Keratinocyte (primary cell): ENCODE results near the gene CEPT1. TPM values are rescaled to one million over a fixed set of nuclear protein-coding genes. Genes with fewer than 3 reads are reported as not detected.

ENCODE experiments used
- DNase-seq: peaks from one replicate; pipeline ENCODE4 v3.0.0-alpha.2; 2011; ENCODE audit warnings: low read depth, missing footprints, low spot score
- FAIRE-seq: peaks from 2 replicates; lab custom pipeline; 2011; peaks lifted over from hg19 to GRCh38; lab: Jason Lieb, UNC
- H2AFZ ChIP-seq: 2 replicates; pipeline ENCODE4 v1.6.0; 2012; ENCODE audit warnings: low read length, control low read depth, inconsistent platforms; ENCODE audit not compliant: control insufficient read depth
- H3K27ac ChIP-seq: 2 replicates; pipeline ENCODE4 v1.5.1; 2011; ENCODE audit warnings: low read length; ENCODE audit not compliant: control insufficient read depth, insufficient read depth
- H3K27me3 ChIP-seq: 3 replicates; pipeline ENCODE4 v1.6.0; 2011; ENCODE audit warnings: low read length; ENCODE audit not compliant: control insufficient read depth, insufficient read depth; ENCODE audit errors: extremely low read depth
- H3K36me3 ChIP-seq, 2 experiments: 2 replicates in 1 of 2; 3 replicates in 1 of 2; pipeline ENCODE4 v1.5.1; 2011; ENCODE audit warnings: low read length in 2 of 2, mild to moderate bottlenecking in 1 of 2; ENCODE audit not compliant: control insufficient read depth in 2 of 2, insufficient read depth in 2 of 2; ENCODE audit errors: extremely low read depth in 1 of 2
- H3K4me1 ChIP-seq: 3 replicates; pipeline ENCODE4 v1.5.1; 2011; ENCODE audit warnings: low read length; ENCODE audit not compliant: control insufficient read depth, insufficient read depth; ENCODE audit errors: extremely low read depth
- H3K4me2 ChIP-seq: 3 replicates; pipeline ENCODE4 v1.6.0; 2011; ENCODE audit warnings: low read depth, low read length; ENCODE audit not compliant: control insufficient read depth, insufficient read depth; ENCODE audit errors: extremely low read depth
- H3K4me3 ChIP-seq, 3 experiments: fragments of 200-600 bp in 1 of 3; sonication (generic) in 1 of 3; 2 replicates in 2 of 3; 3 replicates in 1 of 3; pipeline ENCODE4 v1.5.1; 2011 to 2016; ENCODE audit warnings: low read length in 3 of 3, mild to moderate bottlenecking in 3 of 3, control low read depth in 2 of 3, inconsistent platforms in 1 of 3, low read depth in 1 of 3, mixed read lengths in 1 of 3, mixed run types in 1 of 3, moderate library complexity in 1 of 3; ENCODE audit not compliant: control insufficient read depth in 2 of 3, insufficient read depth in 2 of 3; ENCODE audit errors: extremely low read depth in 1 of 3
- H3K79me2 ChIP-seq: 2 replicates; pipeline ENCODE4 v1.6.0; 2012; ENCODE audit warnings: low read length; ENCODE audit not compliant: control insufficient read depth, insufficient read depth
- H3K9ac ChIP-seq: 3 replicates; pipeline ENCODE4 v1.6.0; 2011; ENCODE audit warnings: low read length; ENCODE audit not compliant: control insufficient read depth, insufficient read depth; ENCODE audit errors: extremely low read depth
- H3K9me1 ChIP-seq: 3 replicates; pipeline ENCODE4 v1.6.0; 2011; ENCODE audit warnings: low read length; ENCODE audit not compliant: control insufficient read depth, insufficient read depth; ENCODE audit errors: extremely low read depth
- H3K9me3 ChIP-seq: 2 replicates; pipeline ENCODE4 v1.5.1; 2012; ENCODE audit warnings: low read depth, low read length; ENCODE audit not compliant: control insufficient read depth
- H4K20me1 ChIP-seq: 3 replicates; pipeline ENCODE4 v1.6.0; 2011; ENCODE audit warnings: low read length; ENCODE audit not compliant: control insufficient read depth, insufficient read depth; ENCODE audit errors: extremely low read depth
- EZH2 ChIP-seq: IDR thresholded peaks from one replicate; pipeline ENCODE4 v1.6.1; 2012; ENCODE audit warnings: inconsistent platforms, mild to moderate bottlenecking, low read length, moderate library complexity
- dilution Hi-C: fragments of 300-500 bp; cut with MboI; formaldehyde crosslinking; loops from one replicate; pipeline ENCODE4 v1.7.0; 2020; ENCODE audit warnings: low sequenced_read_pairs; ENCODE audit not compliant: extremely low pct_ligation_motif_present
- polyA plus RNA-seq, 5 experiments: library from polyadenylated mRNA; depleted of rRNA in 3 of 5; stranded (reverse) in 3 of 5; stranded (forward) in 1 of 5; unstranded in 1 of 5; fragments of >200 nt; gene quantifications; 1 replicate in 1 of 5; 2 replicates in 3 of 5; 3 replicates in 1 of 5; pipeline versions ENCODE4 v1.2.1 to v1.2.3, GENCODE V29; 2011 to 2012; ENCODE audit warnings: missing spikeins in 2 of 5, low read depth in 1 of 5, low replicate concordance in 1 of 5
- TF ChIP-seq, protein P1 (sequence below), 3 experiments: IDR thresholded peaks in 1 of 3; conservative IDR thresholded peaks in 1 of 3; optimal IDR thresholded peaks in 1 of 3; 2 replicates in 2 of 3; 3 replicates in 1 of 3; pipeline versions ENCODE3 to v1.5.1; 2011; ENCODE audit warnings: low read length in 3 of 3, mild to moderate bottlenecking in 3 of 3, moderate library complexity in 2 of 3, control low read depth in 1 of 3, inconsistent platforms in 1 of 3; ENCODE audit not compliant: insufficient read depth in 2 of 3; ENCODE audit errors: extremely low read depth in 1 of 3

CEPT1 gene
- polyA plus RNA-seq, 1 donor (not counting 4 experiments of a cell fraction or from before 2014, with no cell fraction given), result 65.2 TPM

GRCh38 chr1:111205714-111206050 lies 65.7 kb downstream of the CEPT1 start:
- Histone ChIP-seq H3K9ac (no peak overlapping the region), H3K27ac (no peak overlapping the region), H3K9me3 (no peaks in the 10 kb centered on the region), H3K36me3 (no peaks in the 10 kb centered on the region), H3K4me1 (peaks cover 45% of the 10 kb centered on the region), H4K20me1 (no peaks in the 10 kb centered on the region), H3K79me2 (no peaks in the 10 kb centered on the region), H3K4me3 (no peak overlapping the region), H3K27me3 (no peaks in the 10 kb centered on the region), H2AFZ (no peak overlapping the region), H3K9me1 (no peaks in the 10 kb centered on the region), H3K4me2 (no peak overlapping the region)
- FAIRE-seq (no peak), DNase-seq (no peak)
- dilution Hi-C loops, result no loop called here
- no peak for TF ChIP-seq EZH2

DNA sequence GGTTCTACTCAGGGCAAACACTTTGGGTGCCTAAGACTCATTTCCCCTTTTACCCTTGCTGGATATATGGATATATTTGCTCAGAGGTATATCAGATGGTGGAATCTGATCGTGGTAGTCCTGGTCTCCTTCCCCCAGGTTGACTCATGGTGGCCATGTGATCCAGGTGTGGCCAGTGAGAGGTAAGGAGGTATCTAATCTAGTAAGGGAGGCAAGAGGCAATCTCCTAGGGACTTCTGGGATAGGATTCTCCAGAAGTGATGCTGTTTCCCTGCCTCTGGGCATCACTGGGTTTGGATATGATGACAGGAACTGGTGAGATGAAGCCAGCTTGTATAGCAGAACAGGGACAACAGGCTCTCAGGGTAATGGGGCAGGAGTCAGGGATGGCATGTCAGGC lies 68.9 kb downstream of the CEPT1 start:
- no peak overlapping the region for H3K4me3 ChIP-seq
- no peaks in the 10 kb centered on the region for H3K9me1 ChIP-seq
- FAIRE-seq, result peak; percentile 73
- no peak for DNase-seq
- H3K27ac ChIP-seq, result peak overlapping the region; percentile 50
- TF ChIP-seq, protein P1, sequence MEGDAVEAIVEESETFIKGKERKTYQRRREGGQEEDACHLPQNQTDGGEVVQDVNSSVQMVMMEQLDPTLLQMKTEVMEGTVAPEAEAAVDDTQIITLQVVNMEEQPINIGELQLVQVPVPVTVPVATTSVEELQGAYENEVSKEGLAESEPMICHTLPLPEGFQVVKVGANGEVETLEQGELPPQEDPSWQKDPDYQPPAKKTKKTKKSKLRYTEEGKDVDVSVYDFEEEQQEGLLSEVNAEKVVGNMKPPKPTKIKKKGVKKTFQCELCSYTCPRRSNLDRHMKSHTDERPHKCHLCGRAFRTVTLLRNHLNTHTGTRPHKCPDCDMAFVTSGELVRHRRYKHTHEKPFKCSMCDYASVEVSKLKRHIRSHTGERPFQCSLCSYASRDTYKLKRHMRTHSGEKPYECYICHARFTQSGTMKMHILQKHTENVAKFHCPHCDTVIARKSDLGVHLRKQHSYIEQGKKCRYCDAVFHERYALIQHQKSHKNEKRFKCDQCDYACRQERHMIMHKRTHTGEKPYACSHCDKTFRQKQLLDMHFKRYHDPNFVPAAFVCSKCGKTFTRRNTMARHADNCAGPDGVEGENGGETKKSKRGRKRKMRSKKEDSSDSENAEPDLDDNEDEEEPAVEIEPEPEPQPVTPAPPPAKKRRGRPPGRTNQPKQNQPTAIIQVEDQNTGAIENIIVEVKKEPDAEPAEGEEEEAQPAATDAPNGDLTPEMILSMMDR (optimal IDR thresholded peaks at IDR 0.05 in 1 of 3, IDR thresholded peaks at IDR 0.05 in 1 of 3, conservative IDR thresholded peaks at IDR 0.05 in 1 of 3; ENCODE audit: extremely low read depth in 1 of 3, insufficient read depth in 2 of 3, low read length in 3 of 3), result no peak
- TF ChIP-seq EZH2, result no peak
- H3K9ac ChIP-seq, result no peak overlapping the region
- no peaks in the 10 kb centered on the region for H4K20me1 ChIP-seq
- no peaks in the 10 kb centered on the region for H3K79me2 ChIP-seq
- no peaks in the 10 kb centered on the region for H3K36me3 ChIP-seq
- peak overlapping the region; percentile 52 for H3K4me2 ChIP-seq
- no peaks in the 10 kb centered on the region for H3K27me3 ChIP-seq
- peaks cover 24% of the 10 kb centered on the region for H3K4me1 ChIP-seq
- dilution Hi-C loops, result no loop called here
- H3K9me3 ChIP-seq, result no peaks in the 10 kb centered on the region
- H2AFZ ChIP-seq, result peak overlapping the region; percentile 17

GRCh38 chr1:111209622-111210021 lies 69.6 kb downstream of the CEPT1 start:
- dilution Hi-C loops, result no loop called here
- peak; percentile 90 for DNase-seq
- H3K9me1 ChIP-seq, result no peaks in the 10 kb centered on the region

More at GRCh38 chr1:111209622-111210021, 69.6 kb downstream of the CEPT1 start:
- Histone ChIP-seq H3K9ac (no peak overlapping the region), H3K9me3 (no peaks in the 10 kb centered on the region), H3K79me2 (no peaks in the 10 kb centered on the region), H3K4me1 (peaks cover 27% of the 10 kb centered on the region), H4K20me1 (no peaks in the 10 kb centered on the region), H3K27me3 (no peaks in the 10 kb centered on the region), H3K4me2 (peak overlapping the region; percentile 52), H3K27ac (peak overlapping the region; percentile 50), H3K36me3 (no peaks in the 10 kb centered on the region), H3K4me3 (no peak overlapping the region), H2AFZ (no peak overlapping the region)
- FAIRE-seq, result peak; percentile 71
- no peak for TF ChIP-seq EZH2
- TF ChIP-seq, protein P1 (optimal IDR thresholded peaks at IDR 0.05 in 1 of 3, IDR thresholded peaks at IDR 0.05 in 1 of 3, conservative IDR thresholded peaks at IDR 0.05 in 1 of 3; ENCODE audit: extremely low read depth in 1 of 3, insufficient read depth in 2 of 3, low read length in 3 of 3), result no peak
